ENCODE results near the gene DCLK1. TPM values are rescaled to one million over a fixed set of nuclear protein-coding genes. Genes with fewer than 3 reads are reported as not detected.

Gene DCLK1
- total RNA-seq, 2 experiments from 2014 or later: not detected

DNA sequence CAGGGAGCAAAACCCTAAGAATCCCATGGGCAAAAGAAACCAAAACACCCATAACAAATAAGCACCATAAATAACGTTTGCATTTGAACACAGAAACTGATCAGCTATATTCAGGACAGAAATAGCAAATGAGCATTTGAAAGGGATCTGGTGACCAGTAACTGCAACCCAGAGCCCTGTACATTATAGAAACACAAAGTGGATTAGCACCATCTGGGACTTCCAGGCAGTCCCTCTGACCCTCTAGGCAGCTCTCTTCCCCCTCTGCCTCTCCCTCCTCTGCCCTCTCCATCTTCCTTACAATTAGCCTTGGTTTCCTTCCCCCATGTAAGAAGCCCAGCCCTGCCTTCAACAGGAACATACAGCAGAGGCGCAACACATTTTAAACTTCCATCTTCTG, 215.0 kb downstream of the DCLK1 start:
- ChIA-PET POLR2A (no interaction called here), CTCF (no interaction called here)

DNA sequence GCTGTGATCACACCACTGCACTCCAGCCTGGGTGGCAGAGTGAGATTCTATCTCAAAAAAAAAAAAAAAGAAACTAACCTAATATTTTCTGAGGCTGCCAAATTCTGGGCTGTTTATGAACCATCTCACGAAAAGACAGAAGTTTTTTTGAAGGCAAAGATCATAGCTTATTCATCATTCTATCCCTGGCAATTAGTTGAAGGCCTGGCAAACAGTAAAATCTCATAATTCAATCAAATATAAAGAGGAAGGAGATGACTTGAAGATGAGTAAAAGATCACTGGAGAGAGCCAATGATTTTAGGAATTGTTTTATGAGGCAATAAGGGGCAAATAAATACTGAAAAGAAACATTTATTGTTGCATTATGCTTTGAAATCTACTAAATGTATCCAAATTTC, 216.5 kb downstream of the DCLK1 start:
- ChIA-PET CTCF (no interaction called here), POLR2A (no interaction called here)

DNA sequence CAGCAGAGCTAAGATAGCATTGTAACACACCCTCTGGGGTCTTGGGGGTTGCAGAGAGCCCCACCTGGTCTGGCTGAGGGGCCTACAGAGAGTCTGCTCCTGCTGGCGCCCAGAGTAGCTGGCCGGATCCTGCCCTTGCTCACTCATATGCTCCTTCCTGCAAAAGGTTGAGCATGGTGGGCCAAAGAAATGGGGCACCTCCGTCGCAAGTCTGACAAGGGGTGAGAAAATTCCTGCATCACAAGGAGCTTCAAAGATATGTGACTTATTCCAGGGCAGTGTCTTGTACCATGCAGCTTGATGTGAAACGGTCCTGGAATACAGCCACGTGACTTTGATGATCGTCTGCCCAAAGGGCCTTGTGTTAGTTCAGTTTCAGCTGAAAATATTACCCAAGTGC, 218.3 kb downstream of the DCLK1 start:
- POLR2A ChIA-PET: no interaction called here

DNA sequence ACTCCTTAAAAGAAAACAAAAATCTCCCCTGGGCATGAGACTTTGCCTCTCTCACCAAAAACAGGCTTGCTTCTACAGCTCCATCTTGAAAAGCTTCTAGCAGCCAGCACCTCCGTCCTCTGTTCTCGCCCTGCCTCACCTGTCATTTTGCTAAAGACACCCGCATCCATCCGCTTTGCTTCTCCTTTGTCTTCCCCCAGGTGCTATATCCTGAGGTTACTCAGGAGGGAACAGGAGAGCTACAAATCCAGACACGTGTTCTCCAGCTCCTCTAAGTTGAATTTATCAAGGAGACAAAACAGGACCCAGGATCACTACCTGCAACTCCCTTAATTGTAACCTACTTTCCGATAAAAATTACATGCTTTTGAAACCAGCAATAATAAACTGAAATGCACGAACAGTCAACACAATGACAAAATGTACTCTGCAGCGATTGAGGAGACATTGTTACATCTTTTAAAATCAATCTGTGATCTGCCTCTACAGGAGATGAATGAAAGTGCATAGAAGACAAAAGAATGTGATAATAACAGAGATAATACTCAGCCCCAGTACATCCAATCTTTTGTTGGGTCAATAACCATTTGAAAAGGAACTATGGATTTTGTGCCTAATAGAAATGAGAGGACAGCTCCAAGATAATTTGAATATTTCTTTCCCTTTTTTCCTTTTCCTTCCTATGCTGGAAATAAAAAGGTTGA, 221.2 kb downstream of the DCLK1 start:
- ChIA-PET CTCF (no interaction called here), POLR2A (no interaction called here)

More for the DNA sequence above, 218.3 kb downstream of the DCLK1 start:
- CTCF ChIA-PET: no interaction called here

DNA sequence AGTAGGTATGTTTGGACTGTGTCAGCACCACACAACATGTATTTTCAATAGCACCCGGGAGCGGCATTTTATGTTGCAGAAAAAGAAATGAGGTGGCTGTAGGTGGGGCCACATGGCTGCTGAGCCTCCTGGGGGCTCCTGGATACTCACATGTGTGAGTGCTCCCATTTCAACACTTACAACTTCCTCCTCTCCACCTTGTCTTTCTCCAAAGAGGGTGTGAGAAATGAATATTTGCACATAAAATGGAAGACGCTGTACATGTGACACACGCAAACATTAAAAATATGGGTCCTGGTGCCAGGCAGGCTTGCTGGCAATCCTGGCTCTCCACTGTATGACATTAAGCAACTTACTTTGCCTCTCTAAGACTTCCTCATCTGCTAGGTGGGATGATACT, 222.1 kb downstream of the DCLK1 start:
- POLR2A ChIA-PET: no interaction called here
- CTCF ChIA-PET: no interaction called here

DNA sequence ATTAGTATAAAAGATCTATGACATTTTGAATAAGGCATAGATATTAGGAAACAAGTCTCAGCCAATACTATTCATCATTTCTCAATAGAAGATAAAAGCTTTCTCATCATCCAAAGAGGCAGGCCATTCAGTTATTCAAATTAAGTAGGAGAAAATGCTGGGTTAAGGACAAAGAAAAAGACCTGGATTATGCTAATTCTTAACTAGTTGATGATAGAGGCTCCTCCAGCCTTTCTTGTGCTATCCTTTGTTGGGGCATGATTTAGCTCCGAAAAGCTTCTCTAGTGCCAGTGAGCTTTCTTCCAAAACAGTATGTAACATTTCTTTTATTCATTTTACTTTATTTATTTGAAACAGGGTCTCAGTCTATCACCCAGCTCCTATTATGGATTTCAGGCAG, 223.0 kb downstream of the DCLK1 start:
- ChIA-PET CTCF (no interaction called here), POLR2A (no interaction called here)

DNA sequence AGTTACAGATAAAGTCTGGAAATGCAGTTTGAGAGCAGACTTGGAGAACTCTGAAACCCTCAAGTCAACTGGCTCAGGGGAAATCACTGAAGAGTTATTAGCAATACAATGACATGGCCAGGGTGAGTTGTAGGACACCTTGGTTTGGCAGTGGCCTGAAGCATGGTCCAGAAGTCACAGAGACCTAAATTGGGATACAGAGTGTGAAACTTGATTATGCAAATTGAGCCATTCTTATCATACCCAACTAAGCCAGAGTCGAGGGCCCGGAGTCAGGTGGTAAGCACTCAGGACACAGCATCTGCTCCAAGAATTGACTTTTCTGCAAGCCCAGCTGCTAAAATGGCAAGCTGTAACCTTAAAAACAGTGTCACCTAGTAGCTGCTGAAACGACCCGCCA, 224.5 kb downstream of the DCLK1 start:
- ChIA-PET CTCF (no interaction called here), POLR2A (no interaction called here)

DNA sequence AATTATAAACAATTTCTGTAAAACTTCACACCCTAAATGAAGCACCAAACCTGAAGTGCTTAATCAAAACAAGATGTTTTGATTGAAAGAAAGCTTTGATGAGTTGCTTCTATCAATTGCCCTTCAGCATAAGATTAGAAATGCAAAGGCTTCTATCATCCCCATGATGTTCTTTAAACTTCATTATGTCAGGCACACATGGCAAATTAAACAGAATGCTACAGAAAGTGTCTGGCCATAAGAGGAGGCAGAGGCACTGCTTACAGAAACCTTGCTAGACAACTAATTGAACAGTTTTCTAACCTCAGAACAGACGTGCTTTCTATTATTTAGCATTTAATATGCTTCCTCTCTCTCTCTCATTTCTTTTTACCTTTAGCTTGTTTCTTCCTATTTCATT, 228.1 kb downstream of the DCLK1 start:
- ChIA-PET CTCF (no interaction called here), POLR2A (no interaction called here)

DNA sequence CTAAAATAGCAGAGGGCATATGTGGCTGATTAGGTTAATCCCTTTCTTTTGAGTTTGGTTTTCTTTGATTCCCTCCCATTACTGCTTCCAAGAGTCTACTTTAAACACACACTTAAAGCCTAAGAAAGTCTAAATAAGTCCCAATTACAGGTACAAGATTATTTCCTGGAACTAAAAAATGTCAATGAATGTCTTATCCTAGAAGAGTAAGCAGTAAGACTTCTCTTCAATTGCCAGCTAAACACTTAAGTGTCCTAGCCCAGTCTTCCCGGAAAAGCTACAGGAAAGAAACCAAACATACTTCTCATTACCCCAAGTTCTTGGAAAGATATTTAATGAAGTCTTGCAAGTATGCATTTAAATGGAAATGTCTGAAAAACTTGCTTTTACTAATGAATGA, 233.1 kb downstream of the DCLK1 start:
- POLR2A ChIA-PET: no interaction called here

DNA sequence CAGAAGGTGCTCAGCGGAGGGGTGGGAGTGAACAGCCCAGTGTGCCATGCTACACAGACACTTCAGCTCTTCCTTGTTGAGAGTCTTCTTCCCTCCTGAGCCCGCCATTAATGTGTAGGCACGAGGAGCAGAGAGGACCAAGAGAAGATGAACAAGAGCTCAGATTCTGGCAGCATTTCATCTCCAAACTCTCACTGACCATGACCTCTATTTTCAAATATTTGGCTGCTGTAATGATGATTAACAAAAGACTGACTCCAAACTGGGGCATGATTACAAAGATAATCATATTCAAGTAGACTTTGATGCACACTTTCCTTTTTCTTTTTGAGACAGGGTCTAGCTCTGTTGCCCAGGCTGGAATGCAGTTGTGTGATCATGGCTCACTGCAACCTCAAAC, 236.5 kb downstream of the DCLK1 start:
- ChIA-PET POLR2A (no interaction called here), CTCF (no interaction called here)

More for the DNA sequence above, 233.1 kb downstream of the DCLK1 start:
- CTCF ChIA-PET: no interaction called here

DNA sequence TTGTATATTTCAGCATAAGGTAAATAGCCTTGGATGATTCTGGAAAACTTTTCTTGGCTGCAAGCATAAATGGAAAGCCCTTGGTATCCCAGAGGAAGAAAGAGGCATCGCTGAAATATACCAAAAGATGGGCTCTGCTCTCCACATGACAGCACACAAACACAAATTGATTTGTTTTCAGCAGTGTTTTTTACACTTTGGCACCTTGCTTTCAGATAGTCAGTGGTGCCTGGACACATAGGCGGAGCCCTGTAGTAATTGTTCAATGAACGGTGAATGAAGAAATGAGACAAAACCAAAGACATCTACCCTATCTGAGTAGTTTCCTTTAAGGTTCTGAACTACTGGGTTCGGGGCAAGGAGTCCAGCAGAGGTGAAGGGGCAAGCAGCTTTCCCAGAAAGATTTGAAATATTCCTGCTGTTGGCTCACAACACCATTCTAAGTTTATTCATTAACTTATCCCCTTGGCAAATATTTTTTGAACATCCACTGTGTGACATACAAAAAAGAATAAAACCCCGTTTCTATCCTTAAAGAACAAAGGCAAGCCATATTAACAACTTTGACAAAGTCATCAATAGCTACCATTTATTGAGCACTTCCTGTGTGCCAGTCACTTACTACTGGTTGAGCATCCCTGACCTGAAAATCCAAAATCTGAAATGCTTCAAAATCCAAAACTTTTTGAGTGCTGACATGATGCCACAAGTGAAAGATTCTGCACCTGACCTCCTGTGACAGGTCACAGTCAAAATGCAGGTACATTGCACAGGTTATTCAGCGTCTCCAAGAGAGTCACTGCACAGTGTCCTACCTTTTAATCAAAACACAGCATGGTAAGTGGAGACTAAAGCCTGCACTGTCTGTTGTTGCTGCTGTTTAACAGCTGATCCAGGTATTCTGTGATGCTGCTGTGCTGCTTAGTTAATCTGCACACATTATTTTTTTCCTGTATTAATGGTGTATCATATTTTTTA, 238.1 kb downstream of the DCLK1 start:
- ChIA-PET CTCF (no interaction called here), POLR2A (no interaction called here)

DNA sequence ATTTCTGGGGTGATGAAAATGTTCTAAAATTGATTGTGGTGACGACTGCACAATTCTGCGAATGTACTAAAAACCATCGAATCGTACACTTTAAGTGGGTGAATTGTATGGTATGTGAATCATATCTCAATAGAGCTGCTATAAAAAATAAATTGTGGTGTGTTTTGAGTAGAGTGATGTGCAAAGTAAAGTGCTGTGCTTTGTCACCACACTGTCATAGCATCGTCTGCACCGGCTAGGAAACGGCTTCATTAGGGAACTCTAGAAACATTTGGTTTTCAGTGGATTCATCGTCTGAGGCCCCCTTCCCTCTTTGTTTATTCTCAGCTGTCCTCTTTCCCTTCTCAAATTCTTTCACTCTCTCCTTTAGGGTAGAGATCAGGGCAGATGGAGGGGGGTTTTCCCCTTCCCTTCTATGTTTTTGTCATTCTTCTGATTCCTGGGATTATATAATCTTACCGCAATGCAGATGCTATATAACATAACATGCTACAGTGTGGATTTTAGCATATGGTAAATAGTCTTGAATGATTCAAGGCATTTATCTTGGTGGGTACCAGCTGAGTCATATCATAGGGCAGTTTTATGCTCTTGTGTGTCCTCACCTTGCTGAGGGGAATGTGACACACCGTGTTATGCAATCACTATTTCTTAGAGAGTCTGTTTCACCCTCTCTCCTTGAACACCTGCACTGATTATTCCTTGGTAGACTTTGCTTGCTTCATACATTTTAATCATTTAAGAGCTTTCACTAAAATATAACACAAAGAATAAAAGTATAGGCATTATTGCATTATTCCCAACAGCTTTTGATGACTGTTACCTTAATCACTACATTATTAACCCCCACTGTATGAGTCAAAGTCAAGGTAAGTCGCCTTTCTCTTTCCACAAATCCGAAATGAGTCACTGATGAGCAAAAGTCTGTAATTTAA, 239.4 kb downstream of the DCLK1 start:
- POLR2A ChIA-PET: no interaction called here
- CTCF ChIA-PET: no interaction called here

DNA sequence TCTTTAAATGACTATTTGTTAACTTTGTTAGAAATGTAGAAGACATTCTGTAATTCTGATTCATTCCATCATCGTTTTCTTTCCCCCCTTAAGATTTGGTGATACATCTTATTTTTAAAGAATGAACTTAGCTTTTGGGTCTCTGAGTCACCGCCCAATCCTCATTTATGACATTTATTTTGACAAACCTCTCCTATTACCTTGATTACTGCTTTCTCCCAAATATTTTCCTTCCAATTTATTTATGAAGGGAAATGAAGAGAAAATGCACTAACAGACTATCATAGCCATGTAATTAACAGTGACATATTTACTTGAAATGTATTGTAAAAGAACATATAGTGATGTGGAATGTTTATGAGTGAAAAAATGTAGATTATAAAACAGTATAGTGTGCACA, 241.6 kb downstream of the DCLK1 start:
- ChIA-PET CTCF (no interaction called here), POLR2A (no interaction called here)

DNA sequence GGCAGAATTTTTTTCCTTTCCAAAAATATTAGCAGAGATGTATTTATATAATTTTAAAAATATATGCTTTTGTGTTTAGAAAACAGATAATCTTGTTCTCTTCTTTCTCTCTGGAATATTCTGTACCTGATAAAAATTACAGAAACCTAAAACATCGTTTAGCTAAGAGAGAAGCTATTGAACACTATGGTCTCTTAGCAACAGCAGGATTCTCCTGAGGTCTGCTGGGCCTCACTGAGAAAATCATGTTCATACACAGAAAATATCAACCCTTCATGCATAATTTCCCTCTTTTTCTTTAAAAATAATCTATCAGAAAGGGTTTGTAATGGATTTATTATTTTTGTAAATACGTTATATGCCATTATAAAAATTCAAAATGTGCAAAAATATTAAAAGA, 242.2 kb downstream of the DCLK1 start:
- ChIA-PET POLR2A (no interaction called here), CTCF (no interaction called here)

DNA sequence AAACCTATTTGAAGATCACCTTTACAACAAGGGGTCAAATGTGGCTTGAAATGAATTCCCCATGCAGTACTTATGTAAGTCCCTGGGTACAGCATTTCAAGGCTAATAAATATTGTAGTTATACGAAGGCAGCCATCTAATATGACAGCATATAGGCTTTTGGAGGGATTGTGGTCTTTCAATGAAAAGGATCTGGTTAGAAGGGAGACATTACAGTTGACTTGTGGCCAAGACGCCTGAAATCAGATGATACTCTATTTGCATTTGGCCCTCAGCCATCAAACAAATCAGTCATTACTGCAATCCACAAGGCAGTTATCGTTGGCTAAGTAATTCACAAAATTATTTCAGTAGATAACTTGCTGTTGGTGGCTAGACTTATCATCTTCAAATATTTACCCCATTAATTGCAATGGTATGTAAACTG, 242.7 kb downstream of the DCLK1 start:
- POLR2A ChIA-PET: no interaction called here
- CTCF ChIA-PET: no interaction called here

DNA sequence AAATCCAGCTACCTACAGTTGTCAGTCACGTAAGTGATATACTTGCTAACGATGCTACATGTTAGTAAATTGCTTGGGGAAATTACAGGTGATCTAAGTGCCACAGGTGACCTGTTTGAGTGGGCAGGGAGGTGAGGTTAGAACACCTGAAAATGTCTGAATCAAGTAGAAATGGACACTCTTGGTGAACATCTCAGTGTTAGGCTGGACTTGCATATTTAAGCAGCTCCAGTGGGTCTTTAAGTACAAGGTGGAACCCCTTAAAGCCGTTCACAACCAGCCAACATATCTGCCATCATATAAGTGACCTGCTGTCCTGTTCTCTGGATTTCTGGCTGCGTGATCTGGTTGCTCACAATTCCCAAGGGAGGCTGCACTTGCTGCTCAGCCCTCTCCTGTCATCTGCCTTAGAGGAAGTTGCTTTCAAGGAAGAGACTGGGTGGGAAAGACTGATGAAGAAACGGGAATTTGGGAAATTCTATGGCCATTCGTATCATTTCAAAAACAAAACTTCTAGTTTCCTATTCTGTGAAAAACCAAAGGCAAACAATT, 244.0 kb downstream of the DCLK1 start:
- POLR2A ChIA-PET: no interaction called here
- CTCF ChIA-PET: no interaction called here

DNA sequence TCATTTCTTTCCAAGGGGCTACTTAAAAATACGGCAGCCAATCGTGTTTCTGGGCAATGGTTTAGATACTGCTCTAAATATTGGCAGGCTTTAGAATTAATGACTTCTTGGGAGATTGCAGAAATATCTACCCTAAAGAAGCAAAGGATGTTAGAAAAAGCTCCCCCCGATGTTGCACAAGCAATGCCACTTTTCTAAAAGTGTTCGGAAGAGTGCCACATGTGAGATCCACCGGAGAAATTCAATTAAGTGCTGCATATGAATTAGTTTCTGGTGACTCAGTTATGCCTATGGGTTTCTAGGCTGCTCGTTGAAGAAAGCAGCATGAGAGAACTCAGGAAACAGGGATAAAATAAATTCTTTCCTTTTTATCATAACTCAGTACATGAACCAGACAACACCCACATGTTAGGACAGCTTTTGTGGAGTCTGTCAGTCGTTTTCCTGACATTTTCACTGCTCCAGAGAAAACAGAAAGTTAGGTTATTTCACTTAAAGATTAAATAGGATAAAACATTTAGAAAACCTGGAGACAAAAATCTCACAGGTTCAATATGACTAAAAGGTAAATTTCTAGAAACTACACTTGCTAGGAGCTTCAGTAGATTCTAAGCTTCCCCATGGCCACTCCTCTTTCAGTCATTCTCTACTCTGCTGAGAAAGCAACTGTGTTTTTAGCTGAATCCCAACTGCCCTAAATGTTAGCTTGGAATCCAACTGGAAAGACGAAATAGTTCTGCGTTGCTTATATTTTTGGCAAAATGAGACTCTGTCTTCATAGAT, 244.7 kb downstream of the DCLK1 start:
- CTCF ChIA-PET: no interaction called here
- POLR2A ChIA-PET: no interaction called here

DNA sequence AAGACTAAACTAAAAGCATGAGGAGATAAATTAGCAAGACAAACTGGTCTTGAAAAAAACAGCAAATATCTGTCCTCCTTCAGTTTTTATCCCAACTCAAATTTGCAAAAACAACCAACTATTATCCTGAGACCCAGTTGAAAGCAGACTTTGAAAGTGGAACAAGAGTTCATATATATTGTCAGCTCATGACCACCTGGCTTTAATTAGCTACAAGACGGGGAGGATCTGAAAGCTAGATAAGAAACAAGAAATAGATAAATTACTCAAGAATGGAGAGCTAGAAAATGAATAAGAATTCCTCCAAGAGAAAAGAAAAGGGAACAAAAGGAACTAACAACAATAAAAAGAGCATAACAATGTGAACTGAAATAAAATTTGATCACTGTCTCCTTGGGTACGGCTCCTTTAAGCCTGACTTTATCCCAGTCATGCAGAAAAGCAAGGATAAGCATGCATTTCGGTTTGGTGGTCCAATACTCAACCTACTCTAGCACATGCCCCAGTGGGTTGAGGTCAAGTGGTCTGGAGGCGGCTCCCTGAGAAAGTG, 246.9 kb downstream of the DCLK1 start:
- POLR2A ChIA-PET: no interaction called here
- CTCF ChIA-PET: no interaction called here
